ENCODE measurements around the gene LZTR1. TPM values are rescaled to one million over a fixed set of nuclear protein-coding genes. Genes with fewer than 3 reads are reported as not detected.

LZTR1 gene
- total and polyA plus RNA-seq, 10 donors: 21.9 to 76.2 (median 54.2) TPM

GRCh38 chr22:20997536-20998257, 15.6 kb downstream of the LZTR1 start:
- WGBS, 5 donors: 86 to 89% (median 88%) methylated on average over 5 to 13 of the region's 13 CpGs
- no peak overlapping the region for H3K4me3 ChIP-seq
- H3K9me3 ChIP-seq: no peaks in the 10 kb centered on the region
- TF ChIP-seq CTCF (IDR thresholded peaks at IDR 0.05 in 8 of 11, conservative IDR thresholded peaks at IDR 0.05 in 3 of 11): no peak
- TF ChIP-seq POLR2AphosphoS5 (IDR thresholded peaks at IDR 0.05): peak in 2 of 3 donors; percentile 32 to 59
- DNase-seq: no peak
- H3K27ac ChIP-seq: no peak overlapping the region
- peaks cover 0 to 81% (median 65%) of the 10 kb centered on the region in 6 donors for H3K36me3 ChIP-seq
- peaks cover 16 to 40% (median 24%) of the 10 kb centered on the region in 6 donors for H3K4me1 ChIP-seq
- H3K27me3 ChIP-seq (replicated peaks in 1 of 7): no peaks in the 10 kb centered on the region
- intact Hi-C loops (cut with DNase I; ENCODE audit: low total_unique reads): no loop called here

GRCh38 chr22:20998411-20999336, 16.6 kb downstream of the LZTR1 start:
- intact Hi-C loops (cut with DNase I; ENCODE audit: low total_unique reads): no loop called here
- H3K9me3 ChIP-seq: no peaks in the 10 kb centered on the region
- peak overlapping the region in 1 of 8 donors; percentile 99 for H3K27ac ChIP-seq
- 66 to 79% (median 77%) methylated on average over 6 to 7 of the region's 7 CpGs for WGBS, 5 donors
- H3K4me3 ChIP-seq: no peak overlapping the region
- no peaks in the 10 kb centered on the region for H3K27me3 ChIP-seq (replicated peaks in 1 of 7)
- peaks cover 25 to 50% (median 33%) of the 10 kb centered on the region in 6 donors for H3K4me1 ChIP-seq
- no peak for DNase-seq
- TF ChIP-seq CTCF (IDR thresholded peaks at IDR 0.05 in 8 of 11, conservative IDR thresholded peaks at IDR 0.05 in 3 of 11) (no peak), POLR2AphosphoS5 (IDR thresholded peaks at IDR 0.05) (peak in 2 of 3 donors; percentile 58 to 68)
- peaks cover 0 to 71% (median 56%) of the 10 kb centered on the region in 6 donors for H3K36me3 ChIP-seq

GRCh38 chr22:20999350-21000206, 17.5 kb downstream of the LZTR1 start:
- WGBS, 5 donors: 92 to 96% (median 95%) methylated on average over 6 to 27 of the region's 27 CpGs
- Histone ChIP-seq H3K27me3 (replicated peaks in 1 of 7) (no peaks in the 10 kb centered on the region), H3K36me3 (peaks cover 0 to 62% (median 49%) of the 10 kb centered on the region in 6 donors), H3K4me1 (peaks cover 30 to 55% (median 37%) of the 10 kb centered on the region in 6 donors), H3K4me3 (peak overlapping the region in 1 of 8 donors; percentile 82), H3K9me3 (no peaks in the 10 kb centered on the region), H3K27ac (peak overlapping the region in 2 of 8 donors; percentile 99)
- intact Hi-C loops (cut with DNase I; ENCODE audit: low total_unique reads): no loop called here
- DNase-seq: peak; percentile 81
- TF ChIP-seq CTCF (IDR thresholded peaks at IDR 0.05 in 8 of 11, conservative IDR thresholded peaks at IDR 0.05 in 3 of 11): no peak
- no peak for TF ChIP-seq POLR2A (IDR thresholded peaks at IDR 0.05)
- peak in 2 of 3 donors; percentile 51 to 69 for TF ChIP-seq POLR2AphosphoS5 (IDR thresholded peaks at IDR 0.05)

Data from spleen (tissue), 11 donors.